CD4-positive, alpha-beta T cell treated with Interleukin-15 for 4 hours (primary cell): ENCODE measurements around the gene METAP1.
"Not testable (repeated sequence)": the region's sequence is repeated elsewhere in the genome, so short reads cannot be mapped to it uniquely, and the experiment has no call there.

Source experiments
- DNase-seq: peaks from one replicate; pipeline ENCODE4 v3.0.0-alpha.2; 2020; ENCODE audit warnings: low spot score

METAP1 gene

DNA sequence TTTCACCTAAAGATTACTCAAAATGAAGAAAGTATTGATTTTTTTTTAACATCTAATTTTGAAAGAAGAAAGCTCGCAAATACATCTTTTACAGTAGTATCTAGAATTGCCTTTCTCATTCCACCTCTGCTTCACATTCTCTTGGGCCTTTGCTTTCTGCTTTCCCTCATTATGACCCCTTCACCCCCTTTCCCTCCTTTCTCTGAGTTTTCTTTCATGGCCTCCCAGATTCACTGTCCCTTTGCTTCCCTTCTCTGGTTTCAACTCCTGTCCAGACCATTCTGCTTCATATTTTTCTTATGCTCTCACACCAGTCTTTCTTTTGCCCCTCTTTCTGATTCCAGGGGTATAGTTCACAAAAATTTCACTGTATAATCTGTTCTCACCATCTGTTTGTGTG, 64.0 kb downstream of the METAP1 start:
- no peak for DNase-seq

DNA sequence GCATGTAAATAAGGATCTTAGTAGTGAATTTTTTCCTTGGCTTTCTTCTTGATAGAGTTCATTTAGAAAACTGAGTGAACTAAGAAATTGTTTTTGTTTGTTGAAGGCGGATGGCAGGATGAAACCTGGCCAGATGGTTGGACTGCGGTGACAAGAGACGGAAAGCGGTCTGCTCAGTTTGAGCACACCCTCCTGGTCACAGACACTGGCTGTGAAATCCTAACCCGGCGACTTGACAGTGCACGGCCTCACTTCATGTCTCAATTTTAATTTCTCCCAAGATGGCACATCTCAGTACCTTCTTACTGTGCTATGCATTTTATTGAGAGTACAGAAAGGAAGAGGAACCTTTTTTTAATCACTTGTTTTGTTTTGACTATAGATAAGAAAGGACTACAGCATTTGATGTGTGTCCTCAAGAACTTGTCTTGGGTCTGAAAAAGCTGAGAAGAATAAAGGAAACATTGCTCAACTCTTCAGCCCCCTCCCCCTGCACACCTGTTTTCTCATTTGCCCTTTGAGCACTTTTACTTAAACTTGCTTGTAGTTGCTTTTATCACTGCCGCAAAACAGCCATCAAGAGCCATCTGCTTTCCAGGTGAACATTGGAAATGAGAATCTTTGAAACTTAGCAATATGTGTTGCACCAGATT, 65.7 kb downstream of the METAP1 start:
- DNase-seq = no peak

DNA sequence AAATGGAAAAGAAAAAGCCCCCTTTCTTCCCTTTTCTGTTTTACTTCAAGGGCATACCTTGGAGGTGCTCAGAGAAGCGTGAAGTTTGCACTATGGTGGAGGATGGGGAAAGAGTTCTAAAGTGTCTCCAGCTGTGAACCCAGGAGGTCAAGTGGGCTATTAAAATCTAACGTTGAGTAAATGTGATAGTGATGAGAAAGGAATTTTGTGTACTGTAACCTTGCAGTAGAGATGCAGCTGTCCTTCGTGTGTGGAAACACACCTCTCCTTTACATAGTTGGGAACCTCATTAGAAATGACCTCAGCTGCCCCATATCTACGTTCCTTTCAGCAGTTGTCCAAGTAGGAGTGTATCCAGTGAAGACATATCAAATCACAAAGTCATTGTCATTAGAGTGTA, 66.6 kb downstream of the METAP1 start:
- DNase-seq = no peak

DNA sequence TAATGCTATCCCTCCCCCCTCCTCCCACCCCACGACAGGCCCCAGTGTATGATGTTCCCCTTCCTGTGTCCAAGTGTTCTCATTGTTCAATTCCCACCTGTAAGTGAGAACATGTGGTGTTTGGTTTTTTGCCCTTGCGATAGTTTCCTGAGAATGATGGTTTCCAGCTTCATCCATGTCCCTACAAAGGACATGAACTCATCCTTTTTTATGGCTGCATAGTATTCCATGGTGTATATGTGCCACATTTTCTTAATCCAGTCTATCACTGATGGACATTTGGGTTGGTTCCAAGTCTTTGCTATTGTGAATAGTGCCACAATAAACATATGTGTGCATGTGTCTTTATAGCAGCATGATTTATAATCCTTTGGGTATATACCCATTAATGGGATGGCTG, 70.0 kb downstream of the METAP1 start:
- not testable (repeated sequence) for DNase-seq

DNA sequence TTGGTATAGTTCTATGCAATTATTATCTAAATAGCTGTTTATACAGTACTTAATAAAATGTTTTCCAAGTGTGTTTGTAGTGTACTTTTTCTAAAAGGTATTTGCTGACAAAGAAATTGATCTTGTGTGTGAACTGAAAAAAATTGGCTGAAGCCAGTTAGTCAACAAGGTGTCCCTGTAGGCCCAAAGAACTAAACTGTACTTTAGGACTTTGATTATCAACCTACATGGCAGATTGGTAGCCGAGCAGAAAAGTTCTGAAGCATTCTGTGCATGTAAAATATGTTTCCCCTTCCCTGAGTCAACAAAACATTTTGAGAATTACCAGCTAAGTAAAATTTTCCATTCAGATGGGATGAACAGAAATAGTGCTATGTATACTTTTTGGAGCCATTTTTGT, 72.1 kb downstream of the METAP1 start:
- no peak for DNase-seq

DNA sequence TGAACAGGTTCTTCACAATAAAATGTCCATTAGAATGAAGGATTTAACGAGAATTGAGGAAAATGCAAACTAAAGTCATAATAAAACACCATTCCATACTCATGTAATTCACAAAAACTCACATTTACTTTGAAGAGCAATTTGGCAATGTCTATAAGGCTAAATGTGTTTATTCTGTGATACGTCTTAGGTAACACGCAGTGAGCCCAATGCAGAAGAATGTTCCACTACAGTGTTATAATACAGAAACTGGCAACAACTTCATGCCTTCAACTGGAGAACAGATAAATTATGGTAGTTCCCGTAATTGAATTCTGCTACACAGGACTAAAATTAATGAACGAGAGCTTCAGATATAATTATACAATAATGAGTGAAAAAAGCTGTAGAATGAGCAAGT, 75.6 kb downstream of the METAP1 start:
- DNase-seq = no peak

DNA sequence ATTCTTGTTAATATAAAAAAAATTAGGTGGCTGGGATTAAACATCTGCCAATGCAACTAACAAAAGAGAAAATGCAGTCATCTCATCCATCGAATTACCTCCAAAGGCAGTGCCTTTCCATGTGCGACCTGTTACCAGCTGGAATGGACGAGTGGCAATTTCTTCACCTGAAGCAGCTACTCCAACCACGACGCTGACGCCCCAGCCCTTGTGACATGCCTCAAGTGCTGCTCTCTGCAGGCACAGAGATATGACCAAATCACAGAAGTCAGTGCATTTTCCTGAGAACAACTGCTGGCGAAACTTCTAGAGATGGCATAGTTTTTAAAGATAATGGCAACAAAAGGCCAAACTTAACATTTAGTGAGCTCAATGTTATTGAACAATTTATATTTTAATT, 79.3 kb downstream of the METAP1 start:
- DNase-seq = no peak

DNA sequence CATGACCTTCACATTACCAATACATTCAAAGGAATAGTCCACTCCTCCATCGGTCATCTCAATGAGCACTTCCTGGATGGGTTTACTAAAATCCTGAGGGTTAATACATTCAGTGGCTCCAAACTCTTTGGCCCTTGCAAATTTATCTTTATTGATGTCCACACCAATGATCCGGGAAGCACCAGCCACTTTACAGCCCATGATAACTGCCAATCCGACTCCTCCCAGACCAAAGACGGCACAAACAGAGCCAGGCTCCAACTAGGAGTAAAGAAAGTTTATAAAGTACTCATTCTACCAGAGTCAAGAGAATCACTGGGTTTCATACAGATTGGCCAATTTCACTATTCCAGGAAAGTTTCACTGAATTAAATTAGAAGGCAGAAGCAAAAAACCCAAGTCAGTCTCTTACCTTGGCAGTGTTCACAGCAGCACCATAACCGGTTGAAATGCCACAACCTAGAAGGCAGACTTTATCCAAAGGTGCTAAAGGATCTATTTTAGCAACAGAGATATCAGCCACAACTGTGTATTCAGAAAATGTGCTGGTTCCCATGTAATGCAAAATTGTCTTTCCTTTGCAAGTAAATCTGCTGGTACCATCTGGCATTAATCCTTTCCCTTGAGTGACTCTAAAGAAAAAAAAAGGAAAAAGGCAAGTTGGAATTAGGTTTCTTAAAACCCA, 80.9 kb downstream of the METAP1 start:
- no peak for DNase-seq

DNA sequence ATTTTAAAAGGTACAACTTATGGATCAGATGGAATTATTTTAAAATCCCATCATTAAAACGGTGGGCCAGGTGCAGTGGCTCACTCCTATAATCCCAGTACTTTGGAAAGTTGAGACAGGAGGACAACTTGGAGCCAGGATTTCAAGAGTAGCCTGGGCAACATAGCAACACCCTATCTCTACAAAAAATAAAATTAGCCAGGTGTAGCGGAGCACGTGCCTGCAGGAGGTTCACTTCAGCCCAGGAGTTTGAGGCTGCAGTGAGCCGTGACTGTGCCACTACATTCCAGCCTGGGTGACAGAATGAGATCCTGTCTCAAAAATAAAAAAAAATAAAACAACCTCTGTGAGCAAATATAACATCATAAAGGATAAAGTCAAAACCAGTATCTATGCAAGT, 81.7 kb downstream of the METAP1 start:
- no peak for DNase-seq

DNA sequence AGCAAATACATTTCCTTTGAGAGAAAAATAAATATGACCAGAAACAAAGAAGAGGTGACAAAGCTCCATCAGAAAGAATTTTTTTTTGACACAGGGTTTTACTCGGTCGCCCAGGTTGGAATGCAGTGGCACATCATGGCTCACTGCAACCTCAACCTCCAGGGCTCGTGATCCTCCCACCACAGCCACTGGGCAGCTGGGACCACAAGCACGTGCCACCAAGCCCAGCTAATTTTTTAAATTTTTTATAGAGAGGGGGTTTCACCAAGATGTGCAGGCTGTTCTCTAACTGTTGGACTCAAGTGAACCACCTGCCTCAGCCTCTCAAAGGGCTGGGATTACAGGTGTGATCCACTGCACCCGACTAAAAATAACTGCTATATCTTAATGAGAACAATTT, 82.8 kb downstream of the METAP1 start:
- DNase-seq = no peak

DNA sequence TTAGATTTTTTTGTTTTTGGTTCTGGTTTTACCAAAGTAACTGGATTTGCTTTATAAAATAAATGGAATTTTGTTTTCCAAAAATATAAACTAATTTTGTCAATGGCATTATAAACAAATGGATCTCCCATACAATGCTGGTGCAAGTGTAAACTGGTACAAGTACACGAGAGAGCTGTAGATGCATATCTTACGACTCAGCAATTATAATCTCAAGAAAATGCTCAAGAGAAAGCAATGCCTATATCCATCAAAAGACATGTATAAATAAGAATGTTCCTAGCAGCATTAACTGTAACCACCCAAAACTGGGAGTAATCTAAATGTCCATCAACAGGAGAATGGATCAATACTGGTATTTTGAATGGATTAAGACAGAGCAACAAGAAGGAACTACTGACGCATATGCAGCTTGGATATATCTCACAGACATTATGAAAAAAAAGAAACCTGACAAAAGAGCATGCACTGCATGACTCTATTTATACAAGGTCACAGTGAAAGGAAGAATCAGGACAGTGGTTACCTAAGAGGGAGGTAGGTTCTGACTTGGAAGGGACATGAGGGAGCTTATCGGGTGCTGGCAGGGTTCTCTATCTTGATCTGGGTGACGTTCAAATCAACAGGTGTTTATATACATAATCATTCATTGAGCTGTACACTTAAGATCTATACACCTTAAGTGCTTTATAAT, 83.6 kb downstream of the METAP1 start:
- DNase-seq = no peak

DNA sequence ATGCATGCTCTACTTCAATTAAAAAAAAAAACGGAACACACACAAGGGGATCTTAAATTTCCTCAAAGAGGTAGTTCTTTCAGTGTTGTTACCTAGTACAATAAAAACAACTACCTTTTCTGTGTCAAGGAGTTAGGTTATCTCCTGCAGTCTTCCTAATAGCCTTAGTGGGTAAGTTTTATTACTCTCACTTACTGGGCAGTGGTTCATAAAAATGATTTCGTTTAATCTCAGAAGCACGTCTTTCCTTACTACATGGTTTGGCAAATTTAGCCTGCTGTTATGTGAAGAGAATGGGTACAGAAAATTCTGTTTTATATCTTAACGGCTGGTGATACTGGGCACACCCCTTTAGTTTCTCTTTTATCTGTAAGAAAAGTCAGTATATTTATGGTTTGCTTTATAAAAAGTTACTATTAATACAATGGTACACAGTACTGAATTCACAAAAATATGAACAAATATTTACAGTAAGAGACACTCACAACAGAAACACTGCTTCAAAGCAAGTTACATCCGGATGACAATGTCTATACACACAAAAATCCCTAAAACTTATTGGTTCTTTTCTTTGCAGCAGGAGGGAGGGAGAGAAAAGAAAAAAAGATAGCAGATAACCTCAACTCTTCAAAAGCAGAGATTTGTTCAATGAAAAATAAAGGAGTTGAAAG, 84.2 kb downstream of the METAP1 start:
- no peak for DNase-seq

DNA sequence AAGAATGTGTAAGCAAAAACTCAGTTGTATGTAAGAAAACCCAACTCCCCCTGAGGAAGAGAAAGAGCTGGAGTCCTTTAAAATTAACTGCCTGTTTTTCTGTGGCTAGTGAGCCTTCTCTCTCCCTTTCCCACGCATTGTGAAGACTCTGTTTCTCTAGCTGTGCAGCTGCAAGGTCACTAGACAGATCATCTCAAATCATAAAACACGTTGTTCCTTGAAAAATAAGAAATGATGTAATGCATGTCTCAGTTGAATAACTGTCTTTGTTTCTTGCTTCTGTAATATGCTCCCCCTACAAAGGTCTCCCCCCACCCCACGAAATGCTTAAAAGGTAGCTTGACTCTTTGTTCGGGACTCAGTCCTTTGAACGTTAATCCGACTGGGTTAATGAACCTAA, 85.3 kb downstream of the METAP1 start:
- DNase-seq = not testable (repeated sequence)

DNA sequence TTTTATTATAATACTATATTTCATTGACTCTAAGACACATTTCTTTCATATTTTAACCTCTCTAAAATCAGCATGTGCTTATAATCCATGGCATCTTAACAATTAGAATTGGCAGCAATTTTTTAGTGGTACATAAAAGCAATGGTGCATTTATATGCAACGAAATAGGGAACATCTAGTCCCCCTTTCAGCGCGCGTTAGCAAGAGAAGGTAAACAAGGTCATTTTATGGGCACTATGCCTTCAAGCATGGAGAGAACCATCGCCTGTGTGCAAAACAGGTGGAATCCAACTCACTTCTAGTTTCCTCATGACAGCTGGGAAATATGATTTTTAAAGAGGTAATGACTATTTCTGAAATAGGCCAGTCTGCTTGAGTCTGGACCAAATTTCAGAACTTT, 86.7 kb downstream of the METAP1 start:
- no peak for DNase-seq

DNA sequence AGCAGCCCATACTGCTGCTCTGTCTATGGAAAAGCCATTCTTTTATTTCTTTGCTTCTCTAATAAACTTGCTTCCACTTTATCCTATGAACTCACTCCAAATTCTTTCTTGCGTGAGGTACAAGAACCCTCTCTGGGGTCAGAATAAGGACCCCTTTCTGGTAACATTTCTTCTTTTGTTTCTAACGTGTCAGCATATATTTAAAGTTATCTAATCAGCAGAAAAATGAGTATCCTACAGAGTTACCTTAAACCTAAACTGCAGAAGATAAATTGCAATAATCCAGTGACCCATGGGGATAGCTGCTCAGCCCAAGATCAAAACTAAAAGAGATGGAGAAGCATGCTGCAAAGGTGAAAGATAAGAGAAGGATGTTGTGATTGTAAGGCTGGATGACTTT, 89.1 kb downstream of the METAP1 start:
- no peak for DNase-seq

DNA sequence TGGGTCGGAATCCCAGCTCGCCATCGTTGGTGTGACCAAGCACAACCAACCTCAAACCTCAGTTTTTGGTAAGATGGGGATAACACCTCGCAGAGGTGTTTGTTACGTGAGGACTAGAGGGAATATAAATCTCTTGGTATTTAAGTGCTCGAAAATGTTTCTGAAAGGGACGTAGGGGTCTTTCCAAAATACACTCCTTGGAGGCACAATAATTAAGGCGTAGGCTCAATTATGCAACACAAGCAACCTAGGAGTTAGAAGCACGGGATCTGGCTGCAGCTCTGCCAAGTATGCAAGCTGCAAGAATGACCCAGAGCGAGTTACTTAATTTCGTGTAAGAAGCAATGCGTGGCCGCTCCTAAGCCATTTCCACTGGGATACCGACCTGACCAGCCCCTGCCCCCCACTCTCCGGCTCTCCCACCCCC, 92.5 kb downstream of the METAP1 start:
- DNase-seq = peak; percentile 20

DNA sequence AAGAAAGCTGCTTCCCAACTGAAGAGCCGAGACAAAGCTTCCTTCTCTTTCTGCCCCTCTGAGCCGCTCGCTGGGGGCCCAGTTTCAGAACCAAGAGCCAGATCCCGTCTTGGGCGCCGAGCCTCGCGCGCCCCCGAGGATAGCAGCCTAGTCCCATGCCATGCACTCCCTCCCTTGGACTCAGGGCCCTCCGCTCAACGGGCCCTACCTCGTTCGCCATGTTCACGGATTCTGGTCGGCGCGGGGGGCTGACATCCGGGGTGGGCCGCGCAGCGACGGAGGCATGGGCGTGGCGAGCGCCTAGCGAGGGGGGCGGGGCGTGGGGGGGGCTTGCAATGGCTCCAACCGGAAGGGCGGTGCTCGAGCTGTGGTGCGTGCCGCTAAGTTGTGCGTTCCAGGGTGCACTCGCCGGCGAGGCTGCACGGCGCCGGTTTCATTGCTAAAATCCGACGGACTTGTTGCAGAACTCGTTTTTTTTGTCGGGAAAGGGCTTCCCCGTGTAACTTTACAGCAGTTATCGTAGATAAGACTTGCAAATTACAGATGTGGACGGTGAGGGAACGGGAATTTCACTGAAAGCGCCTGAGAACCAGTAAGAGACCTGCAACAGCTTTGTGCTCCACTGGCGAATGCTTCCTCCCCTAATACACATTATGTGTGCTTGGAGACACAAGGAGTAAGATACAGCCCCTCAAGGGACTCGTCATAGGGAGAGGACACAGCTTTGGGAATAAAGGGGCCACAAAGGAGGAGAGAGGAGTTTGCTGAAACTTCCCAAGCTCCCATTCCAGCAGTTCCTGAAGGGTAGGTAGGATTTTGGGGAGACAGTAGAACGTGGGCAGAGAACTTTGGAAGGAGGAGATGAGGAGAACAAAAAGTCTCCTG, 93.2 kb downstream of the METAP1 start, which contains the start of gene ADH5:
TSS of gene ADH5 (minus strand) at position 308 of the 885 bp plus-strand sequence. CDS start at position 220, 88 bp downstream.
- DNase-seq = peak; percentile 86

DNA sequence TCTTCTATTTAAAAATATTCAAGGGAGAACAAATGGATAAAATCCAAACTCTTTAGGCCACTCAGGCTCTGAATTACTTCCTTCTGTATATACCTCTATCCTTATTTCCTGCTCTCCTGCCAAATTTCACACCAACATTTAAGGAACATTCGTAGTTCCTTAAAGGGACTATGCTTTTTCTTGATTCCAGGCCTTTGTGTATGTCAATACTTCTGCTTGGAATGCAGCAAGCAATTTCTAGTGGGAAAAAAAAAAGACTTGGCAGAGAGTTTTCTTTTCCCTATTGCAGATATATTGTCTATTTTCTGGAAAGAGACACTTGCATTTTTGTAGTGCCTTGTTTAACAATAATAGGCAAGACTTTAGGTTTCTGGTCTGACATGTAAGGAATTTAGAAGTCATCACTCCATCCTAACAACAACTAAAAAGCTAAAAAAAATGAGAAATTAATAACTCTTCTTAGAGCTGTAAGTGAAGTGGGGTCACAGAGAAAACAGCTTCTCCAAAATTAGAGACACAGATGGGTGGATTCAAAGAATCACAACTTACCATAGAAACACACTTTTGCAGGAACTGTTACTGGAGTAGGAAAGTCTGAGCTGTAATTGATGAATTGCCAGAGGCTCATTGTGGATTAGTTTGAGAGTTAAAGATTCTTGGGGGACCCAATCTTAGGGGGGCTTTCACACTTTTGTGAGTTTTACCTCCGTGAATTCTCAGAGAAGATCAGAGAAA, 95.1 kb downstream of the METAP1 start:
- DNase-seq = no peak

DNA sequence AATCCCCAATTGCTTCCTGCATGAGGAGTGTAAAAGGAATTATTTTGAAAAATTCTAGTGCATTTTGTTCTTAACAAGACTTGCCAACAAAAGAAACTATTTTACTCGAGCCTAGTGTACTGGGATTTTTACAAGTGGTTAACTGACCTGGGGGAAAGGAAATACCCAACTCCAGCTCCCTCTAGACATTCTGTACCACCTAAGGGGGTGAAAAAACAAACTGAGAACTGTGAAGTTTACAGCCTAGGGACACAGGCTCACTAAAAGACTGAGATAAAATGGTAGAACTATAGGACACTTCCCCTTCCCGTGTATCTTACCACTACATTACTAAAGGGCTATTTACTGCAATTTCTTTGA, 95.7 kb downstream of the METAP1 start:
- DNase-seq = no peak

DNA sequence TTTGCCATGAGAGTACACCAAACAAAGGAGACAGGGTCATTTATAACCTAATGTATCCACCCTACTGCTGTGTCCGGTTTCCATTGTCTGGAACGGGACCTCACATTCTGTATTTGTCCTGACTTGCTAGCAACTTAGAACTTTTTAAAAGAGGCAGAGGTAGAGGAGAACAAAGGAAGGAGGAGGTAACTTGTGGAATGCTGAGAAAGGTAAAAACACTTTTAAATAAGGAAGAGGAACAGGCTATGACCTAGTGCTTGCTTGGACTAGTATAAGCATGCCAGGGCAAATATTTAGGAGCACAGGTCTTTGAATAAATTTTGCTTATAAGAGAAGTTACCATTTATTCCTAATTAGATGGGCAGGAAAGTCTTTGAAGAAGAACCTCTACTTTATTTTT, 96.3 kb downstream of the METAP1 start:
- not testable (repeated sequence) for DNase-seq

DNA sequence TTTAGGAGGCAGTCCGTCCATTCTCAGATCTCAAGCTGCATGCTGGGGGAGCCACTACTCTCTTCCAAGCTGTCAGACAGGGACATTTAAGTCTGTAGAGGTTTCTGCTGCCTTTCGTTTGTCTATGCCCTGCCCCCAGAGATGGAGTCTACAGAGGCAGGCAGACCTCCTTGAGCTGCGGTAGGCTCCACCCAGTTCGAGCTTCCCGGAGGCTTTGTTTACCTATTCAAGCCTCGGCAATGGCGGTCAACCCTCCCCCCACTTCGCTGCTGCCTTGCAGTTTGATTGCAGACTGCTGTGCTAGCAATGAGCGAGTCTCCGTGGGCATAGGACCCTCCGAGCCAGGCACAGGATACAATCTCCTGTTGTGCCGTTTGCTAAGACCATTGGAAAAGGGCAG, 103.8 kb downstream of the METAP1 start:
- no peak for DNase-seq
